GM12878 (cell line): ENCODE data around the gene PDK1. TPM values are rescaled to one million over a fixed set of nuclear protein-coding genes. Genes with fewer than 3 reads are reported as not detected.

Experiments used
- BHLHE40 ChIP-seq, 2 experiments: fragments of 450-650 bp in 1 of 2; IDR thresholded peaks; 2 replicates each; pipeline ENCODE4 v1.6.1; 2011 to 2017; ENCODE audit warnings: low read depth in 2 of 2, borderline replicate concordance in 1 of 2, improper control_type of control experiment in 1 of 2, low read length in 1 of 2, mild to moderate bottlenecking in 1 of 2
- CBX5 ChIP-seq: sonication (generic); IDR thresholded peaks from 2 replicates; pipeline ENCODE4 v1.6.1; 2016; ENCODE audit warnings: low read depth, moderate library complexity, mild to moderate bottlenecking, inconsistent platforms
- CREB1 ChIP-seq: IDR thresholded peaks from 2 replicates; pipeline ENCODE4 v1.6.1; 2012; ENCODE audit warnings: low read depth, mild to moderate bottlenecking, inconsistent platforms
- DPF2 ChIP-seq: fragments of 450-650 bp; IDR thresholded peaks from 2 replicates; pipeline ENCODE4 v1.6.1; 2017; ENCODE audit warnings: mild to moderate bottlenecking
- EGR1 ChIP-seq, 2 experiments: IDR thresholded peaks; 1 replicate in 1 of 2; 2 replicates in 1 of 2; pipeline ENCODE4 v1.6.1; 2011 to 2012; ENCODE audit warnings: low read depth in 2 of 2, low read length in 2 of 2, borderline replicate concordance in 1 of 2, mild to moderate bottlenecking in 1 of 2, moderate library complexity in 1 of 2
- ESRRA ChIP-seq: IDR thresholded peaks from 2 replicates; pipeline ENCODE4 v1.6.1; 2012; ENCODE audit warnings: mild to moderate bottlenecking, low read length, improper control_type of control experiment
- GABPA ChIP-seq: IDR thresholded peaks from 2 replicates; pipeline ENCODE4 v1.6.1; 2014; ENCODE audit warnings: antibody characterized with exemption, low read depth, mild to moderate bottlenecking, inconsistent platforms
- GATAD2B ChIP-seq: fragments of 450-650 bp; conservative IDR thresholded peaks from 2 replicates; pipeline ENCODE4 v1.6.1; 2017; ENCODE audit warnings: low read depth, mild to moderate bottlenecking, moderate library complexity
- IKZF1 ChIP-seq: fragments of 450-650 bp; conservative IDR thresholded peaks from 2 replicates; pipeline ENCODE4 v1.6.1; 2017; ENCODE audit warnings: antibody characterized with exemption, mild to moderate bottlenecking
- KAT2A ChIP-seq: conservative IDR thresholded peaks from 2 replicates; pipeline ENCODE4 v1.6.1; 2011; ENCODE audit warnings: low read depth, low read length; ENCODE audit not compliant: control insufficient read depth
- MEF2A ChIP-seq: IDR thresholded peaks from 2 replicates; pipeline ENCODE4 v1.6.1; 2011; ENCODE audit warnings: low read depth, mild to moderate bottlenecking, low read length, moderate library complexity; ENCODE audit not compliant: insufficient read depth
- MEF2B ChIP-seq: fragments of 450-650 bp; IDR thresholded peaks from 2 replicates; pipeline ENCODE4 v1.6.1; 2018; ENCODE audit warnings: mild to moderate bottlenecking, moderate library complexity; ENCODE audit not compliant: partially characterized antibody, poor library complexity, severe bottlenecking
- MTA3 ChIP-seq: IDR thresholded peaks from 2 replicates; pipeline ENCODE4 v1.6.1; 2012; ENCODE audit warnings: low read length, inconsistent platforms, borderline replicate concordance
- MXI1 ChIP-seq: fragments of 150-350 bp; IDR thresholded peaks from 2 replicates; pipeline ENCODE4 v1.6.1; 2011; ENCODE audit warnings: low read depth, mild to moderate bottlenecking, inconsistent platforms, low read length, improper control_type of control experiment
- NBN ChIP-seq: fragments of 450-650 bp; IDR thresholded peaks from 2 replicates; pipeline ENCODE4 v1.6.1; 2016
- NFXL1 ChIP-seq: fragments of 450-650 bp; IDR thresholded peaks from 2 replicates; pipeline ENCODE4 v1.6.1; 2017; ENCODE audit warnings: antibody characterized with exemption, mild to moderate bottlenecking, borderline replicate concordance
- NR2F1 ChIP-seq: fragments of 450-650 bp; conservative IDR thresholded peaks from 2 replicates; pipeline ENCODE4 v1.6.1; 2017; ENCODE audit warnings: mild to moderate bottlenecking
- PAX5 ChIP-seq: IDR thresholded peaks from 2 replicates; pipeline ENCODE4 v1.6.1; 2011; ENCODE audit warnings: low read depth, low read length, borderline replicate concordance
- RB1 ChIP-seq: fragments of 450-650 bp; formaldehyde crosslinking; IDR thresholded peaks from 2 replicates; pipeline ENCODE4 v1.6.1; 2017; ENCODE audit warnings: mild to moderate bottlenecking, borderline replicate concordance
- SMAD5 ChIP-seq: IDR thresholded peaks from 2 replicates; pipeline ENCODE4 v1.6.1; 2016; ENCODE audit warnings: antibody characterized with exemption, low read depth
- SMC3 ChIP-seq: IDR thresholded peaks from 2 replicates; pipeline ENCODE4 v1.6.1; 2011; ENCODE audit warnings: low read length, improper control_type of control experiment, borderline replicate concordance
- ZNF207 ChIP-seq: fragments of 450-650 bp; IDR thresholded peaks from 2 replicates; pipeline ENCODE4 v1.6.1; 2014; ENCODE audit warnings: antibody characterized with exemption, mild to moderate bottlenecking, borderline replicate concordance
- ZNF217 ChIP-seq: fragments of 450-650 bp; IDR thresholded peaks from 2 replicates; pipeline ENCODE4 v1.6.1; 2017; ENCODE audit warnings: antibody characterized with exemption, mild to moderate bottlenecking
- ZNF24 ChIP-seq: fragments of 450-650 bp; IDR thresholded peaks from 2 replicates; pipeline ENCODE4 v1.6.1; 2017; ENCODE audit warnings: antibody characterized with exemption, mild to moderate bottlenecking
- polyA plus RNA-seq, 11 experiments: library from polyadenylated mRNA; depleted of rRNA in 4 of 11; unstranded in 6 of 11; stranded (reverse) in 5 of 11; fragments of >200 nt; fragmentation: Nextera tagmentation in 4 of 11; fragmentation: Illumina TruSeq in 1 of 11; extraction: Ambion mirVana in 4 of 11; extraction: Trizol in 1 of 11; gene quantifications; 1 replicate in 1 of 11; 2 replicates in 10 of 11; pipeline versions ENCODE4 v1.2.1 to v1.2.3, GENCODE V29; 2011 to 2016; ENCODE audit warnings: inconsistent platforms in 2 of 11, missing spikeins in 2 of 11, low read depth in 1 of 11
- total RNA-seq, 4 experiments: library from RNA; depleted of rRNA in 3 of 4; stranded (reverse); fragments of >200 nt in 3 of 4; fragmentation: Illumina TruSeq in 1 of 4; extraction: Trizol in 1 of 4; gene quantifications; 2 replicates each; pipeline versions ENCODE4 v1.2.1 to v1.2.3, GENCODE V29; 2013 to 2021
- TF ChIP-seq, protein P1 (sequence below): fragments of 450-650 bp; IDR thresholded peaks from 2 replicates; pipeline ENCODE4 v1.6.1; 2017; ENCODE audit warnings: mild to moderate bottlenecking
- TF ChIP-seq, protein P2 (sequence below): fragments of 450-650 bp; IDR thresholded peaks from 2 replicates; pipeline ENCODE4 v1.6.1; 2017; ENCODE audit warnings: mild to moderate bottlenecking, low read depth, inconsistent platforms; ENCODE audit not compliant: poor library complexity, severe bottlenecking
- TF ChIP-seq, protein P3 (sequence below): fragments of 450-650 bp; IDR thresholded peaks from 2 replicates; pipeline ENCODE4 v1.6.1; 2014; ENCODE audit warnings: mild to moderate bottlenecking

PDK1 gene
- total and polyA plus RNA-seq, 10 of the 15 experiments (the other 5 are each of a cell fraction or from before 2014, with no cell fraction given), result 5.3 to 128 (median 17.1) TPM

DNA sequence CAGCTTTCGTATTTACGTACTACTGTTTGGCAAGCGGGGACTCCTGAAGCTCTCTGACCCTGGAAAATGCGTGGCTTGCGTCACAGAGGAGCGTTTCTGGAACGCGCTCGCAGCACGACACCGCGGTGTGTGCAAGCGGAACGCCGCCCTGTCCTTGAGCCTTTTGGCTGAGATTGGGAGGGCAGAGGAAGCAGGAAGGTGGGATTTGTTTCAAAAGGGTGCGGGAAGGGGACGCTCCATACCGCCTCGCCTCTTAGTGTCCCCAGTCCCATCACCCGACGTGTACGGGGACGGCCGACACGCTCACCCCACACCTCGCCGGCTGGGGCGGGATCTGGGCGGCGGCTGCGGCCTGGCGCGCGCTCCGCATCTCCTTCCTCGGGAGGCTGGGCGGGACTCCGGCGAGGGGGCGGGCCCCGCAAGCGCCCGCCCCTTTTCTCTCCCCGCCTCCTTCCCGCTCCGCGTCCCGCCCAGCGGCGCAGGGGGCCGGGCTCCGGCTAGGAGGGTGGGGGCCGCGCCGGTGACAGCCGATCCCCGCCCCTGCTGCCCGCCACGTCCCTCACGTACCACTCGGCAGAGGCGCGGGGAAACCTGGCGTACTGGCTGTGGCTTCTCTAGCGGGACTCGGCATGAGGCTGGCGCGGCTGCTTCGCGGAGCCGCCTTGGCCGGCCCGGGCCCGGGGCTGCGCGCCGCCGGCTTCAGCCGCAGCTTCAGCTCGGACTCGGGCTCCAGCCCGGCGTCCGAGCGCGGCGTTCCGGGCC lies at the start of gene PDK1 (continued):
- TF ChIP-seq NFXL1 (0 out of 2 replicates have a peak, but pooled peaks have one; percentile 61), SMC3 (no peak), CBX5 (0 out of 2 replicates have a peak, but pooled peaks have one; percentile 76), KAT2A (no peak), CREB1 (peak; percentile 71), NR2F1 (0 out of 2 replicates have a peak, but pooled peaks have one; percentile 71), ZNF24 (no peak), NBN (peak; percentile 75), RB1 (peak; percentile 26; the same call in 1 of the 2 replicates), SMAD5 (no peak), GABPA (no peak), MTA3 (no peak), MEF2B (peak; percentile 8), MXI1 (peak; percentile 72; the same call in 1 of the 2 replicates), ZNF217 (peak; percentile 42; the same call in 1 of the 2 replicates), ZNF207 (peak; percentile 90; the same call in 1 of the 2 replicates), EGR1 (IDR thresholded peaks at IDR 0.05; ENCODE audit: borderline replicate concordance in 1 of 2, low read depth in 2 of 2, low read length in 2 of 2) (0 out of 3 replicates have a peak, but pooled peaks of 1 of the 2 experiments have one; percentile 31), GATAD2B (peak; percentile 92), PAX5 (peak; percentile 83), ESRRA (no peak), MEF2A (no peak), DPF2 (0 out of 2 replicates have a peak, but pooled peaks have one; percentile 78), BHLHE40 (IDR thresholded peaks at IDR 0.05; ENCODE audit: borderline replicate concordance in 1 of 2, low read depth in 2 of 2, low read length in 1 of 2) (peak; percentile 12 to 52; a peak in 1 of 4 replicates), IKZF1 (peak; percentile 72)
- TF ChIP-seq, protein P1, sequence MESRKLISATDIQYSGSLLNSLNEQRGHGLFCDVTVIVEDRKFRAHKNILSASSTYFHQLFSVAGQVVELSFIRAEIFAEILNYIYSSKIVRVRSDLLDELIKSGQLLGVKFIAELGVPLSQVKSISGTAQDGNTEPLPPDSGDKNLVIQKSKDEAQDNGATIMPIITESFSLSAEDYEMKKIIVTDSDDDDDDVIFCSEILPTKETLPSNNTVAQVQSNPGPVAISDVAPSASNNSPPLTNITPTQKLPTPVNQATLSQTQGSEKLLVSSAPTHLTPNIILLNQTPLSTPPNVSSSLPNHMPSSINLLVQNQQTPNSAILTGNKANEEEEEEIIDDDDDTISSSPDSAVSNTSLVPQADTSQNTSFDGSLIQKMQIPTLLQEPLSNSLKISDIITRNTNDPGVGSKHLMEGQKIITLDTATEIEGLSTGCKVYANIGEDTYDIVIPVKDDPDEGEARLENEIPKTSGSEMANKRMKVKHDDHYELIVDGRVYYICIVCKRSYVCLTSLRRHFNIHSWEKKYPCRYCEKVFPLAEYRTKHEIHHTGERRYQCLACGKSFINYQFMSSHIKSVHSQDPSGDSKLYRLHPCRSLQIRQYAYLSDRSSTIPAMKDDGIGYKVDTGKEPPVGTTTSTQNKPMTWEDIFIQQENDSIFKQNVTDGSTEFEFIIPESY, result no peak
- TF ChIP-seq, protein P2, sequence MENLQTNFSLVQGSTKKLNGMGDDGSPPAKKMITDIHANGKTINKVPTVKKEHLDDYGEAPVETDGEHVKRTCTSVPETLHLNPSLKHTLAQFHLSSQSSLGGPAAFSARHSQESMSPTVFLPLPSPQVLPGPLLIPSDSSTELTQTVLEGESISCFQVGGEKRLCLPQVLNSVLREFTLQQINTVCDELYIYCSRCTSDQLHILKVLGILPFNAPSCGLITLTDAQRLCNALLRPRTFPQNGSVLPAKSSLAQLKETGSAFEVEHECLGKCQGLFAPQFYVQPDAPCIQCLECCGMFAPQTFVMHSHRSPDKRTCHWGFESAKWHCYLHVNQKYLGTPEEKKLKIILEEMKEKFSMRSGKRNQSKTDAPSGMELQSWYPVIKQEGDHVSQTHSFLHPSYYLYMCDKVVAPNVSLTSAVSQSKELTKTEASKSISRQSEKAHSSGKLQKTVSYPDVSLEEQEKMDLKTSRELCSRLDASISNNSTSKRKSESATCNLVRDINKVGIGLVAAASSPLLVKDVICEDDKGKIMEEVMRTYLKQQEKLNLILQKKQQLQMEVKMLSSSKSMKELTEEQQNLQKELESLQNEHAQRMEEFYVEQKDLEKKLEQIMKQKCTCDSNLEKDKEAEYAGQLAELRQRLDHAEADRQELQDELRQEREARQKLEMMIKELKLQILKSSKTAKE, result no peak
- TF ChIP-seq, protein P3, sequence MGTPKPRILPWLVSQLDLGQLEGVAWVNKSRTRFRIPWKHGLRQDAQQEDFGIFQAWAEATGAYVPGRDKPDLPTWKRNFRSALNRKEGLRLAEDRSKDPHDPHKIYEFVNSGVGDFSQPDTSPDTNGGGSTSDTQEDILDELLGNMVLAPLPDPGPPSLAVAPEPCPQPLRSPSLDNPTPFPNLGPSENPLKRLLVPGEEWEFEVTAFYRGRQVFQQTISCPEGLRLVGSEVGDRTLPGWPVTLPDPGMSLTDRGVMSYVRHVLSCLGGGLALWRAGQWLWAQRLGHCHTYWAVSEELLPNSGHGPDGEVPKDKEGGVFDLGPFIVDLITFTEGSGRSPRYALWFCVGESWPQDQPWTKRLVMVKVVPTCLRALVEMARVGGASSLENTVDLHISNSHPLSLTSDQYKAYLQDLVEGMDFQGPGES, result peak; percentile 15; the same call in 1 of the 2 replicates
